GM12892 (cell line): ENCODE results near the gene CDKN2B-AS1.

Source experiments
- DNase-seq: peaks from one replicate; pipeline ENCODE4 v3.0.0; 2011; ENCODE audit not compliant: insufficient read length
- FAIRE-seq: peaks from 2 replicates; lab custom pipeline; 2011; peaks lifted over from hg19 to GRCh38; lab: Jason Lieb, UNC
- POLR2A ChIP-seq: IDR thresholded peaks from 2 replicates; pipeline ENCODE4 v1.6.1; 2011; ENCODE audit warnings: low read depth, low read length, control low read depth
- POLR2AphosphoS5 ChIP-seq: IDR thresholded peaks from 2 replicates; pipeline ENCODE4 v1.6.1; 2011; ENCODE audit warnings: low read depth, low read length, control low read depth
- TAF1 ChIP-seq: IDR thresholded peaks from 2 replicates; pipeline ENCODE4 v1.6.1; 2011; ENCODE audit warnings: low read depth, mild to moderate bottlenecking, control low read depth, low read length, borderline replicate concordance

Gene CDKN2B-AS1

DNA sequence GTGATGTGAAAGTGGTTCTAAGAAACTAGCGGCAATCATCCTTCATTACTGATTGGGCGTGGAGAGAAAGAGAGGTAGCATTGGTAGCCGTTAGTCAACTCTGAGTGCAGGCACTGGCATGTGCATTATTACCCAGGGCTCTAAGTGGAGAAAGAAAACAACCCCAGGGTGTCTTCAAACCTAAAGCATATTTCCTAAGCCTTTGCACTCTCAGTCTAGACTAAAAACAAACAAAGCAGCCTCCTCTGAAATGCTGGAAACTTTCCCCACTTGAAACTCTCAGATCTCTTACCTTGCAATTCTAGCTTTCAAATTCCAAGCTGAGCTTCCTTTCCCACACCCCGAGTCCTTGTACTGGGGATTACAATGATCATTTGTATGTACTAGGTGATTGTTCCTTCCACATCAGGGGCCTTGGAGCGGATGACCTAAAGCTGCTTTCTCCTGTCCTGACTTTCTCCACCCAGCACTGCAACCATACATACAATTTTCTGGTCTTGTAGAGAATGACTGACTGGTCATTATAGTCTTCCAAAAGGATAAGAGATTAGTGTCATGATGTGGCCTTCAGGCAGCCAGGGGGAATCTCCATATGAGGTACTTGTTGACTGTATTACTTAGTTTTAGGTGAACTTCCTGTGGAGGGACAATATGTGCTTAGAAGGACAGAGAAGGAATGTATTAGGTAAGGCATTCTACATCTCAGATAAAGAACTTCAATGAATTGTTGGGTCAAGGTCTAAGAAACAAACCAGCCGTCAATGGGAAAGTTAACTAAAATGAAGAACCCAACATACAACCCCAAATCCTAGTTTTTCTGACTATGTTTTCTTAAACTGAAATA is 112.8 kb downstream of the CDKN2B-AS1 start:
- TF ChIP-seq TAF1: no peak
- TF ChIP-seq POLR2AphosphoS5: no peak
- TF ChIP-seq POLR2A: no peak
- DNase-seq (no peak), FAIRE-seq (no peak)

DNA sequence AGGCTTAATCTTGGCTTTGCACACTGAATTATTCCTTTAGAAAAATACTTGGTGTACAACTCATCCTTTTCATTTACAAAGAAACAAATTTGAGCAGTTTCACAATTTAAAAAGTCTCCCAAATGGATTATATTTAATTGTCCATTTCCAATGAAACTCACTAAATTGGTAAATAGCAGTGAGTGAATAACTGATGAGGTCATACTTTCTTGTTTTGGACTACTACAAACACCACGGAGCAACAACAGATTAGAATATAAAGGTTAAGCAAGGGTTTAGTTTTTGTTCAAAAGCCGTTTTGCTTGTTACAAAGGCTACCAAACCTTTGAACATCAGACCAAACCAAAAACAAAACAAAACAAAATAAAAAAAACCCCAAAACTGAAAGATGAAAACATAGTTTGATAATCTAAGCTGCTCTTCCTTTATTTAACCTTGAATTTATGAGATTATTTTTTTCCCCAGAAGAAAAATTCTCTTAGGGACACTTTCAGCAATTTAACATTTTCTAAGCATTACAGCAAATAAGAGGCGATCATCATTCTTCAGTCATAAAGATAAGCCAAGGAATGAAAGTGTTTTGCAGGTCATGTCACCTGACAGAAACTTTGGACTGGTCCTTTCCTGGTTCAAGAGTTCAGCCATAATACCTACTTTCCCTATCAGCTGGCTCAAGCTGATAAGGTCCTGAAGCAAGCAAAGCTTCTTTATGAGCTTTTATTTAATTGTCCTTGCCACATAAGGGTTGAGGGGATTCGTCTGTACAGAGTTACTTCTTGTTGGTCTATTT is 114.2 kb downstream of the CDKN2B-AS1 start:
- DNase-seq: no peak
- TF ChIP-seq POLR2A: no peak
- TF ChIP-seq POLR2AphosphoS5: no peak
- no peak for TF ChIP-seq TAF1
- no peak for FAIRE-seq

- FAIRE-seq: no peak
- no peak for DNase-seq
- TF ChIP-seq POLR2A: no peak
- no peak for TF ChIP-seq POLR2AphosphoS5
- TF ChIP-seq TAF1: no peak
Measured at GRCh38 chr9:22111176-22111953, 116.8 kb downstream of the CDKN2B-AS1 start.

GRCh38 chr9:22111954-22112247 is 117.3 kb downstream of the CDKN2B-AS1 start:
- FAIRE-seq (no peak), DNase-seq (no peak)
- no peak for TF ChIP-seq POLR2AphosphoS5
- no peak for TF ChIP-seq POLR2A
- no peak for TF ChIP-seq TAF1

GRCh38 chr9:22112870-22113821 is 118.6 kb downstream of the CDKN2B-AS1 start:
- FAIRE-seq (no peak), DNase-seq (no peak)
- TF ChIP-seq TAF1: no peak
- TF ChIP-seq POLR2AphosphoS5: no peak
- TF ChIP-seq POLR2A: no peak

DNA sequence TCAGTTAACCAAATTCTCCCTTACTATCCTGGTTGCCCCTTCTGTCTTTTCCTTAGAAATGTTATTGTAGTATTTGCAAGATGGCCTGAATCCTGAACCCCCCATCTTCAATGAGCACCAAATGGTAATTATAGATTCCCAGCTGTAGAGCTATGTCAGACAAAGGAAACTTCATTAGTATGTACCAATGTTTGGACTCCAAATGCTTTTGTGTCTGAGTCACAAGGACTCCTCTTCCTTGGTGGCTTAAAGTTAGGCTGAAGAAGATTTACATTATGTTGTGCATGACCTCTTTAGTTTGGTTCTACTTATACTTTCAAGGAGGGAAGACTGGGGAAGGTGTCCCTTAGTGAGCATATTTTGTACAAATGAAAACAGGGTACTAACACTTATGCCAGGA is 120.4 kb downstream of the CDKN2B-AS1 start:
- FAIRE-seq (no peak), DNase-seq (no peak)
- TF ChIP-seq POLR2AphosphoS5 (no peak), TAF1 (no peak), POLR2A (no peak)

GRCh38 chr9:22116758-22117157 is 122.2 kb downstream of the CDKN2B-AS1 start:
- no peak for FAIRE-seq
- TF ChIP-seq POLR2A: no peak
- TF ChIP-seq TAF1: no peak
- no peak for TF ChIP-seq POLR2AphosphoS5
- no peak for DNase-seq

DNA sequence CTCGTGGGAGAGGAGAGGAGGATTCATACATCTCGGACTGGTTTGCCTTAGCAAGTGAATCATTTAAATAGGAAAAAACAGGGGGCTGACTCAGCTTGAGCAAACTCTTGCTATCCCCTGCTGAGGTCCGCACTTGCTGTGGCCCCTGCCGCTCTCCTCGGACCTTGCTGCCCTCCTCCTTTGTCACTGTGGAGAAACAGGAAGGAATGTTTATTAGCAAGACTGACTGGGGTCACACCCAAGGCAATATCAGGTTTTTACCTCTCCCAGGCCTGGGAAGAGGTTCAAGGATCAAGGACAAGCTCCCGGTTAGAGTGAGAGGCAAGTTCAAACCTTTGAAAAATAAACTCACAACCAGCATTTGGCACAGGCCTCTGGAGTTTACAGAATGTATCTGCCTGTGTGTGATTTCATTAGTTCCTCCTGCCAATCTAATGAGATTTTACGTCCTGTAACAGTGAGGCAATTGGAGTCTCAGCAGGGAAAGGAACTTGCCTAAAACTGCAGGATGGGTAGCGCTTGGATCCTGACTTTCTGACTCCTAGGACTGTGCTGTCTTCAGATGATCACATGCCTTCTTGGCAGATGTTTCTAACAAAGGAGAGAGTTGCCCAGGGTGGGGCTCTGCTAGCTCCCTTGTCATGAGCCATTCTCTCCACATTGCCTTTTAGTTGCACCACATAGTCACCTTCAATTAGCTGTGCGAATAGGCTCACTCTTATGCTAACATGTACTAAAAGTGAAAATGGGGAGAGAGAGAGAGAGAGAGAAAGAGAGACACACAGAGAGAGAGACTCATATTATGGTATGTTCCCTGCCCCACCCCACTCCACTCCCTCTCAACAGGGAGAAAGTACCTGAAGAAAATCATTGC is 123.2 kb downstream of the CDKN2B-AS1 start:
- no peak for TF ChIP-seq POLR2AphosphoS5
- TF ChIP-seq TAF1: no peak
- TF ChIP-seq POLR2A: no peak
- FAIRE-seq (no peak), DNase-seq (no peak)

- TF ChIP-seq POLR2AphosphoS5: no peak
- TF ChIP-seq TAF1: no peak
- peak; percentile 38 for FAIRE-seq
- DNase-seq: no peak
Measured at GRCh38 chr9:22118810-22119521, 124.4 kb downstream of the CDKN2B-AS1 start.
